Panc1 (cell line): Measurements from ENCODE around the gene SBK1.

Source experiments
- CTCF ChIP-seq: fragments of 450-650 bp; IDR thresholded peaks from 2 replicates; pipeline ENCODE4 v1.5.1; 2017; ENCODE audit warnings: mild to moderate bottlenecking
- POLR2AphosphoS5 ChIP-seq: IDR thresholded peaks from 2 replicates; pipeline ENCODE4 v1.6.1; 2012; ENCODE audit warnings: mild to moderate bottlenecking, low read depth, low read length, moderate library complexity

- TF ChIP-seq CTCF (peak; percentile 96), POLR2AphosphoS5 (no peak)
These were observed 29.5 kb downstream of the SBK1 start for GRCh38 chr16:28321700-28322411.
